Activated T-cell treated with anti-CD3 and anti-CD28 coated beads for 4 hours (primary cell): ENCODE data around the gene FAM3D.

Experiments used
- DNase-seq: peaks from one replicate; pipeline ENCODE4 v3.0.0-alpha.2; 2020

The FAM3D gene

GRCh38 chr3:58652624-58653023 lies 13.9 kb downstream of the FAM3D start:
- no peak for DNase-seq

- no peak for DNase-seq
These were observed 15.3 kb downstream of the FAM3D start for GRCh38 chr3:58651276-58651675.

- no peak for DNase-seq
These were observed 19.0 kb downstream of the FAM3D start for GRCh38 chr3:58647381-58648141.

GRCh38 chr3:58646503-58646902 lies 20.1 kb downstream of the FAM3D start:
- DNase-seq = no peak

GRCh38 chr3:58645726-58646125 lies 20.8 kb downstream of the FAM3D start:
- DNase-seq = no peak

- no peak for DNase-seq
These were observed 23.7 kb downstream of the FAM3D start for GRCh38 chr3:58642846-58643245.

- DNase-seq = peak; percentile 28
These were observed 25.7 kb downstream of the FAM3D start for GRCh38 chr3:58640700-58641372.

- DNase-seq = no peak
These were observed 26.7 kb downstream of the FAM3D start for GRCh38 chr3:58639842-58640241.

GRCh38 chr3:58639001-58639400 lies 27.6 kb downstream of the FAM3D start:
- no peak for DNase-seq

- no peak for DNase-seq
These were observed 28.0 kb downstream of the FAM3D start for GRCh38 chr3:58638591-58638990.

GRCh38 chr3:58637509-58637908 lies 29.1 kb downstream of the FAM3D start:
- DNase-seq = no peak

- no peak for DNase-seq
These were observed 30.9 kb downstream of the FAM3D start for GRCh38 chr3:58635371-58636285.

GRCh38 chr3:58633157-58633865 lies 33.3 kb downstream of the FAM3D start:
- no peak for DNase-seq

- no peak for DNase-seq
These were observed 34.8 kb downstream of the FAM3D start for GRCh38 chr3:58631742-58632141.

GRCh38 chr3:58630710-58631092 lies 35.9 kb downstream of the FAM3D start:
- no peak for DNase-seq

GRCh38 chr3:58630076-58630709 lies 36.4 kb downstream of the FAM3D start:
- peak; percentile 59 for DNase-seq

- no peak for DNase-seq
These were observed 36.9 kb downstream of the FAM3D start for GRCh38 chr3:58629629-58630028.

- no peak for DNase-seq
These were observed 37.6 kb downstream of the FAM3D start for GRCh38 chr3:58628823-58629562.

- DNase-seq = no peak
These were observed 38.6 kb downstream of the FAM3D start for GRCh38 chr3:58627941-58628340.

- no peak for DNase-seq
These were observed 39.0 kb downstream of the FAM3D start for GRCh38 chr3:58627570-58627885.

- no peak for DNase-seq
These were observed 39.6 kb downstream of the FAM3D start for GRCh38 chr3:58626841-58627569.
